Omental fat pad (tissue), 4 donors: ENCODE results near the gene EPS15. TPM values are rescaled to one million over a fixed set of nuclear protein-coding genes. Genes with fewer than 3 reads are reported as not detected.

ENCODE experiments used
- ATAC-seq: fragments of 150-250 bp; one replicate; pipeline ENCODE4 v1.9.1; 2016; ENCODE audit warnings: mild to moderate bottlenecking, moderate library complexity; ENCODE audit not compliant: low FRiP score
- DNase-seq: peaks from one replicate; pipeline ENCODE4 v3.0.0-alpha.2; 2019; ENCODE audit warnings: low spot score
- CTCF ChIP-seq, 3 donors: fragments of 450-650 bp; IDR thresholded peaks; one replicate each; pipeline ENCODE4 v1.5.1; 2016 to 2017; ENCODE audit warnings: antibody characterized with exemption in 3 of 3, mild to moderate bottlenecking in 3 of 3, moderate library complexity in 2 of 3
- total RNA-seq, 4 donors: library from RNA; depleted of rRNA; stranded (reverse); fragments of >200 nt; gene quantifications; one replicate each; pipeline ENCODE4 v1.1.0, GENCODE V29; 2016

Gene EPS15
- total RNA-seq, 4 donors from 2014 or later = 83.1 to 186 (median 92.9) TPM

DNA sequence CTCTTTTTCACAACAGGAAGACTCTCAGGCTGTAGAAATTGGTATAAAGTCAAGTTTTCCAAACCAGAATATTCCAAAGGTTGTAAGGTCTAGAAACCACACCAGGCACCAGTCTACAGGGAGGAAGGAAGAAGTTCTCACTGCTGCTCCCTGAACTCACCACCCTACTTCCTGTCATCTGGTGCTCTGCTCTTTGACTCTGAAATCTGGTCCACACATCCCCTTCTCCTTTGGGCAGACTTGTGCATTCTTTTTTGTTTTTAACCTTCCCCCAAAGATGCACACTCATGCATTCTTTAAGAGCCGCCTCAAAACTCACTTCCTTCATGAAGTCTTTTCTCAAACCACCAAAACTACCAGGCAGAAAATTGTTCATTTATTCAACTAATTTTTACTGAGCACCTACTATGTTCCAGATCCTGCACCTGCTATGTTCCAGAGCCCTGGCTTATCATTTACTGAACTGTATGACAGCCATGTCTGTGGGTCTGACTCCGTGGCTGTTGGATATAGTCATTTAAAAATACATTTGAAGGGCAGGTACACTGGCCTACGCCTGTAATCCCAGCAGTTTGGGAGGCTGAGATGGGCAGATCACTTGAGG is 30.1 kb upstream of the EPS15 start:
- no peak for TF ChIP-seq CTCF (IDR thresholded peaks at IDR 0.05)
- no peak for DNase-seq
- no peak for ATAC-seq

DNA sequence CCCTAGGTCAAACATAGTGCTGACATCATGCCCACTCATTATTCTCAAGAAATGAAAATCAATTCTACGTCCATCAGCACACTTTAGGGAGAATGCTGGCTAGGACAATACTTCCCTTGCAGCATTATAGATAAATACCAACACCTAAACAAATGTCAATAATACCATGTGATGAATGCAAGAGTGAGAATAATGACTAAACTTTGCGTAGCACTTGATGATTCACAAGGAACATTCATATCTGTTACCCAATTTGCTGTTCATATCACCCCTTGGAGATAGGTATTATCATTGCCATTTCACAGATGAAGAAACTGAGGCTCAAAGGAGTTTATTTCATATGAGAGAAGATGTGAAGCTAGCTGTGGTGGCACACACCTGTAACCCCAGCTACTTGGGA is 24.8 kb upstream of the EPS15 start:
- ATAC-seq = no peak
- no peak for TF ChIP-seq CTCF (IDR thresholded peaks at IDR 0.05)
- no peak for DNase-seq

GRCh38 chr1:51542158-51542953 is 23.3 kb upstream of the EPS15 start:
- ATAC-seq = no peak
- no peak for TF ChIP-seq CTCF (IDR thresholded peaks at IDR 0.05)
- DNase-seq = no peak

- TF ChIP-seq CTCF (IDR thresholded peaks at IDR 0.05) = no peak
- no peak for ATAC-seq
Measured at GRCh38 chr1:51541313-51542050, 22.4 kb upstream of the EPS15 start.

DNA sequence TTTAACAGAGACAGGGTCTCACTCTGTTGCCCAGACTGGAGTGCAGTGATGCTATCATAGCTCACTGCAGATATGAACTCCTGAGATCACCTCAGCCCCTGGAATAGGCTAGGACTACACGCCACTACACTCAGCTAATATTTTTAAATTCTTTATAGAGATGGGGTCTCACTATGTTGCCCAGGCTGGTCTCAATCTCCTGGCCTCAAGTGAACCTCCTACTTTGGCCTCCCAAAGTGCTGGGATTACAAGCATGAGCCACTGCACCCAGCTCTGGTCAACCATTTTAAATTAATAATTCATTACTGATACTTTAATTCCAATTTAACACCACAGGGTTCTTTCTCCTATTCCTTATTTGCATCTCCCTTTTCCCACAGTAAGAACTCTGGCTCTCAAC is 18.5 kb upstream of the EPS15 start:
- ATAC-seq = no peak
- DNase-seq = no peak
- no peak for TF ChIP-seq CTCF (IDR thresholded peaks at IDR 0.05)

More at GRCh38 chr1:51541313-51542050, 22.4 kb upstream of the EPS15 start:
- no peak for DNase-seq

DNA sequence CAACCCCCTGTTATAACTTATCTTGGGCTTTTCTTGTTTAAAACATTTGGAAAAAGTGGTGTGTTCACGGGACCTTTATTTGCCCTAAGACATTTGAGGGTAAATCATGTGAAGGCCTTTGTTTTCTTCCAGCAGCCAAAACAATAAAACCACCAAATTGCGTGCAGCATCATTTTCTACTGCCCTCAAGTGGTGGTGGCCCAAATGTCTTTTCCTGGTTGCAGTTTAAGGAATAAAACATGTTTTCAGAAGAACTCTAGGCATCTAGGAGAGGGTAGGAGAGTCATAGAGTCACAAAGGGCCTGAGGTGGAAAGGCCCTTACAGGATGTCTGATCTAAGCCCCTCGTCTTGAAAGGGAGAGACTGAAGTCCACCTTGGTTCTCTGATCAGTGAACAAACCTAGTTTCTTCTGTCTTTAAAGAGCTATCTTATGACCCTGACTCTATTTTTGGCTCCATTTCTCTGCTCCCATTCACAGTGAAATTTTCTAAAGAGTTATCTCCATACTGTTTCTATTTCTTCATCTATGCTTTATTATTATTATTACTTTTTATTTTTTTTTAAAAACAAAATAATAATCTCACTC is 16.0 kb upstream of the EPS15 start:
- DNase-seq (no peak), ATAC-seq (no peak)
- TF ChIP-seq CTCF (IDR thresholded peaks at IDR 0.05) = peak in 1 of 3 donors; percentile 38
